Measurements from ENCODE around the gene LSR. TPM values are rescaled to one million over a fixed set of nuclear protein-coding genes. Genes with fewer than 3 reads are reported as not detected.

LSR gene
- polyA plus RNA-seq, 1 donor (not counting 4 experiments of a cell fraction or from before 2014, with no cell fraction given), result 51.3 TPM

DNA sequence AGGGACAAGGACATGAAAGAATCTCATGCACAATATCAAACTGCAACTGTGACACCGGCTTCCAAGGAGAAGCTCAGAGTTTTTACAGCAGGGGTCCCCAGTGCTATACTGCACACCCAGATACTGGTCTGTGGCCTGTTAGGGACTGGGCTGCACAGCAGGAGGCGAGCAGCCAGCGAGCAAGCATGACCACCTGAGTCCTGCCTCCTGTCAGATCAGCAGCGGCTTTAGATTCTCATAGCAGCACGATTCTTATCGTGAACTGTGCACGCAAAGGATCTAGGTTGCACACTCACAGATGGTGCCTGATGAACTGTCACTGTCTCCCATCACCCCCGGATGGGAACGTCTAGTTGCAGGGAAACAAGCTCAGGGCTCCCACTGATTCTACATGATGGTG, 67.1 kb downstream of the LSR start:
- Histone ChIP-seq H3K27ac (ENCODE audit: control insufficient read depth, insufficient read depth, low read length) (no peak overlapping the region), H3K4me1 (ENCODE audit: control insufficient read depth, extremely low read depth, insufficient read depth, low read length) (peaks cover 19% of the 10 kb centered on the region), H3K36me3 (ENCODE audit: control insufficient read depth in 2 of 2, extremely low read depth in 1 of 2, insufficient read depth in 2 of 2, low read length in 2 of 2) (no peaks in the 10 kb centered on the region), H3K27me3 (ENCODE audit: control insufficient read depth, extremely low read depth, insufficient read depth, low read length) (no peaks in the 10 kb centered on the region), H3K9ac (ENCODE audit: control insufficient read depth, extremely low read depth, insufficient read depth, low read length) (no peak overlapping the region), H4K20me1 (ENCODE audit: control insufficient read depth, extremely low read depth, insufficient read depth, low read length) (no peaks in the 10 kb centered on the region), H3K4me3 (ENCODE audit: control insufficient read depth in 2 of 3, extremely low read depth in 1 of 3, insufficient read depth in 2 of 3, low read depth in 1 of 3, low read length in 3 of 3) (no peak overlapping the region), H3K4me2 (ENCODE audit: control insufficient read depth, extremely low read depth, insufficient read depth, low read depth, low read length) (no peak overlapping the region), H3K9me1 (ENCODE audit: control insufficient read depth, extremely low read depth, insufficient read depth, low read length) (no peaks in the 10 kb centered on the region), H3K79me2 (ENCODE audit: control insufficient read depth, insufficient read depth, low read length) (no peaks in the 10 kb centered on the region), H2AFZ (ENCODE audit: control insufficient read depth, low read length) (no peak overlapping the region), H3K9me3 (ENCODE audit: control insufficient read depth, low read depth, low read length) (no peaks in the 10 kb centered on the region)
- FAIRE-seq (no peak), DNase-seq (ENCODE audit: low read depth, low spot score) (no peak)
- TF ChIP-seq, protein P1, sequence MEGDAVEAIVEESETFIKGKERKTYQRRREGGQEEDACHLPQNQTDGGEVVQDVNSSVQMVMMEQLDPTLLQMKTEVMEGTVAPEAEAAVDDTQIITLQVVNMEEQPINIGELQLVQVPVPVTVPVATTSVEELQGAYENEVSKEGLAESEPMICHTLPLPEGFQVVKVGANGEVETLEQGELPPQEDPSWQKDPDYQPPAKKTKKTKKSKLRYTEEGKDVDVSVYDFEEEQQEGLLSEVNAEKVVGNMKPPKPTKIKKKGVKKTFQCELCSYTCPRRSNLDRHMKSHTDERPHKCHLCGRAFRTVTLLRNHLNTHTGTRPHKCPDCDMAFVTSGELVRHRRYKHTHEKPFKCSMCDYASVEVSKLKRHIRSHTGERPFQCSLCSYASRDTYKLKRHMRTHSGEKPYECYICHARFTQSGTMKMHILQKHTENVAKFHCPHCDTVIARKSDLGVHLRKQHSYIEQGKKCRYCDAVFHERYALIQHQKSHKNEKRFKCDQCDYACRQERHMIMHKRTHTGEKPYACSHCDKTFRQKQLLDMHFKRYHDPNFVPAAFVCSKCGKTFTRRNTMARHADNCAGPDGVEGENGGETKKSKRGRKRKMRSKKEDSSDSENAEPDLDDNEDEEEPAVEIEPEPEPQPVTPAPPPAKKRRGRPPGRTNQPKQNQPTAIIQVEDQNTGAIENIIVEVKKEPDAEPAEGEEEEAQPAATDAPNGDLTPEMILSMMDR (optimal IDR thresholded peaks at IDR 0.05 in 1 of 3, IDR thresholded peaks at IDR 0.05 in 1 of 3, conservative IDR thresholded peaks at IDR 0.05 in 1 of 3; ENCODE audit: extremely low read depth in 1 of 3, insufficient read depth in 2 of 3, low read length in 3 of 3), result no peak
- no peak for TF ChIP-seq EZH2 (IDR thresholded peaks at IDR 0.05; ENCODE audit: low read length)
- dilution Hi-C loops (cut with MboI; ENCODE audit: extremely low pct_ligation_motif_present, low sequenced_read_pairs), result no loop called here

DNA sequence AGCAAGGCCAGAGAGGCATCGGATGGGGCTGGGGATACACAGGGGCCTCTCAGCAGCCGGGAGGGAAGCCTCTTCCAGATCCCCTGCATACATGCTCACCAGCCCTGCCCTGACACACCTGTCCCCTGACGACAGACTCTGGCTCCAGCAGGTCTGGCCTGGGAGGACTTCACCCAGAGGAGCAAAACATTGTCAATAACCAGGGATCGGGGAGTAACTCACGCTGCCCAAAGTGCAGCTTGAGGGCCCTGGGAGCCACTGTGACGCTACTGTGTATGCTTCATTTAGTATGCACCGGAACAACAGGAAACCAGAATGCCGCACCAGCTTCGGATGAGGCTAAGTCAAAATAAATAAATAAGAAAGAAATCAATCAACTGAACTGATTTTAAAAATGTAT, 67.8 kb downstream of the LSR start:
- no peak for DNase-seq (ENCODE audit: low read depth, low spot score)
- H3K4me1 ChIP-seq (ENCODE audit: control insufficient read depth, extremely low read depth, insufficient read depth, low read length), result peaks cover 19% of the 10 kb centered on the region

More for the DNA sequence above, 67.8 kb downstream of the LSR start:
- H3K4me2 ChIP-seq (ENCODE audit: control insufficient read depth, extremely low read depth, insufficient read depth, low read depth, low read length), result no peak overlapping the region
- no peaks in the 10 kb centered on the region for H3K27me3 ChIP-seq (ENCODE audit: control insufficient read depth, extremely low read depth, insufficient read depth, low read length)
- no peaks in the 10 kb centered on the region for H3K9me3 ChIP-seq (ENCODE audit: control insufficient read depth, low read depth, low read length)
- no peak overlapping the region for H3K27ac ChIP-seq (ENCODE audit: control insufficient read depth, insufficient read depth, low read length)
- H4K20me1 ChIP-seq (ENCODE audit: control insufficient read depth, extremely low read depth, insufficient read depth, low read length), result no peaks in the 10 kb centered on the region
- no peaks in the 10 kb centered on the region for H3K36me3 ChIP-seq (ENCODE audit: control insufficient read depth in 2 of 2, extremely low read depth in 1 of 2, insufficient read depth in 2 of 2, low read length in 2 of 2)
- no peak overlapping the region for H2AFZ ChIP-seq (ENCODE audit: control insufficient read depth, low read length)
- H3K9me1 ChIP-seq (ENCODE audit: control insufficient read depth, extremely low read depth, insufficient read depth, low read length), result no peaks in the 10 kb centered on the region
- no peak overlapping the region for H3K9ac ChIP-seq (ENCODE audit: control insufficient read depth, extremely low read depth, insufficient read depth, low read length)
- no peak for FAIRE-seq
- H3K79me2 ChIP-seq (ENCODE audit: control insufficient read depth, insufficient read depth, low read length), result no peaks in the 10 kb centered on the region
- TF ChIP-seq, protein P1 (optimal IDR thresholded peaks at IDR 0.05 in 1 of 3, IDR thresholded peaks at IDR 0.05 in 1 of 3, conservative IDR thresholded peaks at IDR 0.05 in 1 of 3; ENCODE audit: extremely low read depth in 1 of 3, insufficient read depth in 2 of 3, low read length in 3 of 3), result no peak
- no peak for TF ChIP-seq EZH2 (IDR thresholded peaks at IDR 0.05; ENCODE audit: low read length)
- no peak overlapping the region for H3K4me3 ChIP-seq (ENCODE audit: control insufficient read depth in 2 of 3, extremely low read depth in 1 of 3, insufficient read depth in 2 of 3, low read depth in 1 of 3, low read length in 3 of 3)
- dilution Hi-C loops (cut with MboI; ENCODE audit: extremely low pct_ligation_motif_present, low sequenced_read_pairs), result no loop called here

Other genes with a start within 250 kb of the LSR start
- gene GRAMD1A, start 248.7 kb upstream of the LSR start, polyA plus RNA-seq, result 22.1 to 26.8 TPM (median 24.6 TPM) in 3 replicates
- gene SCN1B, start 218.5 kb upstream of the LSR start, polyA plus RNA-seq, result 0.30 to 0.46 TPM (median 0.45 TPM) in 3 replicates
- gene HPN, start 207.3 kb upstream of the LSR start, polyA plus RNA-seq, result not detected in 3 replicates
- gene FXYD3, start 133.2 kb upstream of the LSR start, polyA plus RNA-seq, result 563 to 2,415 TPM (median 851 TPM) in 3 replicates
- 0.01 to 0.14 TPM (median 0.10 TPM) in 3 replicates for gene LGI4, start 113.9 kb upstream of the LSR start, polyA plus RNA-seq
- 0.14 to 0.23 TPM (median 0.19 TPM) in 3 replicates for gene FXYD1, start 110.2 kb upstream of the LSR start, polyA plus RNA-seq
- 0.36 TPM in 1 of 3 replicates, not detected in the others for gene FXYD7, start 105.7 kb upstream of the LSR start, polyA plus RNA-seq
- gene FXYD5, start 94.3 kb upstream of the LSR start, polyA plus RNA-seq, result 82.5 to 457 TPM (median 122 TPM) in 3 replicates
- not detected in 3 replicates for gene FAM187B, start 20.3 kb upstream of the LSR start, polyA plus RNA-seq
- 51.2 to 82.7 TPM (median 53.8 TPM) in 3 replicates for gene USF2, start 20.0 kb downstream of the LSR start, polyA plus RNA-seq
- not detected in 3 replicates for gene HAMP, start 33.5 kb downstream of the LSR start, polyA plus RNA-seq
- gene MAG, start 43.2 kb downstream of the LSR start, polyA plus RNA-seq, result not detected in 3 replicates
- 0.06 to 0.42 TPM (median 0.26 TPM) in 3 replicates for gene CD22, start 80.2 kb downstream of the LSR start, polyA plus RNA-seq
- not detected in 3 replicates for gene FFAR1, start 98.9 kb downstream of the LSR start, polyA plus RNA-seq
- not detected in 3 replicates for gene FFAR3, start 109.5 kb downstream of the LSR start, polyA plus RNA-seq
- gene GPR42, start 122.1 kb downstream of the LSR start, polyA plus RNA-seq, result not detected in 3 replicates
- not detected in 3 replicates for gene FFAR2, start 199.3 kb downstream of the LSR start, polyA plus RNA-seq
- 53.5 to 188 TPM (median 85.4 TPM) in 3 replicates for gene KRTDAP, start 241.5 kb downstream of the LSR start, polyA plus RNA-seq